H1 (cell line): ENCODE results near the gene ARHGEF28. TPM values are rescaled to one million over a fixed set of nuclear protein-coding genes. Genes with fewer than 3 reads are reported as not detected.

ENCODE experiments used
- CTCF ChIA-PET: fragments of 300-600 bp; sonication (Branson Sonifier 250); formaldehyde crosslinking; loops from one replicate; lab custom pipeline; 2021; ENCODE audit not compliant: partially characterized antibody; lab: Charles Lee
- POLR2A ChIA-PET: fragments of 300-600 bp; sonication (Branson Sonifier 250); formaldehyde crosslinking; loops from one replicate; lab custom pipeline; 2021; ENCODE audit warnings: inconsistent platforms; ENCODE audit not compliant: partially characterized antibody; lab: Charles Lee
- DNase-seq, 2 experiments: peaks; one replicate each; pipeline versions ENCODE4 v3.0.0 to v3.0.0-alpha.2; 2010 to 2022; ENCODE audit warnings: low spot score in 2 of 2, low read depth in 1 of 2, mixed read lengths in 1 of 2
- FAIRE-seq: peaks from 2 replicates; lab custom pipeline; 2011; peaks lifted over from hg19 to GRCh38; lab: Jason Lieb, UNC
- H2AFZ ChIP-seq: 2 replicates; pipeline ENCODE4 v1.8.1; 2012; ENCODE audit warnings: low read length, inconsistent platforms
- H2AK5ac ChIP-seq: 2 replicates; pipeline ENCODE4 v1.6.1; 2013; ENCODE audit warnings: low read depth, low read length
- H2BK120ac ChIP-seq: replicated peaks from 2 replicates; pipeline ENCODE3; 2013; ENCODE audit warnings: low read depth, low read length, inconsistent platforms
- H2BK12ac ChIP-seq: 2 replicates; pipeline ENCODE4 v1.6.1; 2013; ENCODE audit warnings: low read depth, low read length
- H2BK15ac ChIP-seq: 2 replicates; pipeline ENCODE4 v1.6.1; 2013; ENCODE audit warnings: low read length
- H2BK20ac ChIP-seq: 2 replicates; pipeline ENCODE4 v1.6.1; 2013; ENCODE audit warnings: low read length
- H2BK5ac ChIP-seq: 2 replicates; pipeline ENCODE4 v1.6.1; 2013; ENCODE audit warnings: low read depth, low read length
- H3K14ac ChIP-seq: 2 replicates; pipeline ENCODE4 v1.6.1; 2013; ENCODE audit warnings: inconsistent platforms; ENCODE audit not compliant: insufficient read length
- H3K18ac ChIP-seq: 2 replicates; pipeline ENCODE4 v1.6.1; 2013; ENCODE audit warnings: low read length; ENCODE audit errors: extremely low read depth
- H3K23ac ChIP-seq: 2 replicates; pipeline ENCODE4 v1.6.1; 2013; ENCODE audit warnings: inconsistent platforms; ENCODE audit not compliant: insufficient read length
- H3K23me2 ChIP-seq: 2 replicates; pipeline ENCODE4 v1.6.1; 2013; ENCODE audit warnings: low read depth, low read length
- H3K27ac ChIP-seq: 2 replicates; pipeline ENCODE4 v1.6.1; 2011; ENCODE audit warnings: low read depth, low read length, inconsistent platforms
- H3K27me3 ChIP-seq, 4 experiments: replicated peaks in 1 of 4; 1 replicate in 1 of 4; 2 replicates in 3 of 4; pipeline versions ENCODE4 v1.6.1 to v1.8.1; 2011 to 2013; ENCODE audit warnings: low read length in 3 of 4, mild to moderate bottlenecking in 3 of 4, inconsistent platforms in 2 of 4, mixed read lengths in 2 of 4, moderate library complexity in 1 of 4; ENCODE audit not compliant: control insufficient read depth in 3 of 4, insufficient read depth in 3 of 4; ENCODE audit errors: extremely low read depth in 1 of 4
- H3K36me3 ChIP-seq, 4 experiments: 2 replicates each; pipeline versions ENCODE4 v1.6.1 to v1.8.1; 2011 to 2013; ENCODE audit warnings: mild to moderate bottlenecking in 4 of 4, low read length in 3 of 4, moderate library complexity in 2 of 4, control low read depth in 1 of 4, inconsistent platforms in 1 of 4; ENCODE audit not compliant: insufficient read depth in 4 of 4, control insufficient read depth in 2 of 4
- H3K4ac ChIP-seq: replicated peaks from 2 replicates; pipeline ENCODE3; 2013; ENCODE audit warnings: low read length, low read depth, mixed read lengths, inconsistent platforms; ENCODE audit not compliant: insufficient read length
- H3K4me1 ChIP-seq, 4 experiments: replicated peaks in 1 of 4; 1 replicate in 1 of 4; 2 replicates in 3 of 4; pipeline versions ENCODE4 v1.6.1 to v1.8.1; 2011 to 2013; ENCODE audit warnings: low read length in 3 of 4, inconsistent platforms in 2 of 4, mixed read lengths in 1 of 4; ENCODE audit not compliant: insufficient read depth in 4 of 4, control insufficient read depth in 3 of 4
- H3K4me2 ChIP-seq, 2 experiments: 2 replicates each; pipeline versions ENCODE4 v1.6.1 to v1.8.1; 2011 to 2013; ENCODE audit warnings: low read depth in 2 of 2, low read length in 2 of 2, control low read depth in 1 of 2, inconsistent platforms in 1 of 2, mild to moderate bottlenecking in 1 of 2; ENCODE audit not compliant: insufficient read depth in 1 of 2
- H3K4me3 ChIP-seq, 4 experiments: fragments of 200-600, 300-600 bp in 1 of 4; sonication (generic), shearing (Covaris generic), sonication (Bioruptor Twin) in 1 of 4; 2 replicates each; pipeline versions ENCODE4 v1.5.1 to v1.8.1; 2011 to 2016; ENCODE audit warnings: low read length in 4 of 4, low read depth in 3 of 4, control low read depth in 2 of 4, inconsistent platforms in 2 of 4, mild to moderate bottlenecking in 2 of 4, mixed read lengths in 1 of 4, moderate library complexity in 1 of 4; ENCODE audit not compliant: insufficient read depth in 2 of 4; ENCODE audit errors: extremely low read depth in 1 of 4
- H3K56ac ChIP-seq: replicated peaks from 2 replicates; pipeline ENCODE3; 2013; ENCODE audit warnings: low read depth, mild to moderate bottlenecking, mixed read lengths, low read length, inconsistent platforms; ENCODE audit not compliant: insufficient read length
- H3K79me1 ChIP-seq: 2 replicates; pipeline ENCODE4 v1.6.1; 2013; ENCODE audit warnings: low read depth, low read length, control low read depth
- H3K79me2 ChIP-seq, 2 experiments: 2 replicates each; pipeline versions ENCODE4 v1.6.1 to v1.8.1; 2012 to 2013; ENCODE audit warnings: low read length in 2 of 2, mild to moderate bottlenecking in 2 of 2, inconsistent platforms in 1 of 2; ENCODE audit not compliant: insufficient read depth in 2 of 2, control insufficient read depth in 1 of 2
- H3K9ac ChIP-seq, 4 experiments: replicated peaks in 1 of 4; 1 replicate in 1 of 4; 2 replicates in 3 of 4; pipeline versions ENCODE4 v1.6.1 to v1.8.1; 2011 to 2013; ENCODE audit warnings: low read depth in 3 of 4, low read length in 3 of 4, control low read depth in 2 of 4, mild to moderate bottlenecking in 2 of 4, moderate library complexity in 2 of 4, inconsistent platforms in 1 of 4; ENCODE audit errors: extremely low read depth in 1 of 4
- H3K9me3 ChIP-seq, 2 experiments: 2 replicates each; pipeline versions ENCODE4 v1.6.1 to v1.8.1; 2012 to 2013; ENCODE audit warnings: mild to moderate bottlenecking in 2 of 2, moderate library complexity in 2 of 2, control low read depth in 1 of 2, inconsistent platforms in 1 of 2, low read depth in 1 of 2, low read length in 1 of 2, mixed read lengths in 1 of 2; ENCODE audit not compliant: insufficient read depth in 2 of 2
- H4K20me1 ChIP-seq, 2 experiments: replicated peaks in 1 of 2; 2 replicates each; pipeline versions ENCODE3 to v1.8.1; 2011 to 2013; ENCODE audit warnings: inconsistent platforms in 2 of 2, low read length in 2 of 2, mild to moderate bottlenecking in 1 of 2; ENCODE audit not compliant: insufficient read depth in 2 of 2, control insufficient read depth in 1 of 2
- H4K5ac ChIP-seq: 2 replicates; pipeline ENCODE4 v1.6.1; 2013; ENCODE audit warnings: low read length, low read depth, mixed read lengths, inconsistent platforms; ENCODE audit not compliant: insufficient read length
- H4K8ac ChIP-seq: 2 replicates; pipeline ENCODE4 v1.8.0; 2013; ENCODE audit warnings: mild to moderate bottlenecking, moderate library complexity, low read length, inconsistent platforms; ENCODE audit not compliant: insufficient read depth; ENCODE audit errors: extremely low read depth
- H4K91ac ChIP-seq: replicated peaks from 2 replicates; pipeline ENCODE3; 2013; ENCODE audit warnings: low read length, mixed read lengths, inconsistent platforms; ENCODE audit not compliant: insufficient read length
- ASH2L ChIP-seq: fragments of 200-600, 300-600 bp; sonication (generic); IDR thresholded peaks from one replicate; pipeline ENCODE4 v1.7.1; 2017; ENCODE audit warnings: low read length
- CBX5 ChIP-seq: fragments of 300-800, 300-1000 bp; sonication (generic); IDR thresholded peaks from 2 replicates; pipeline ENCODE4 v1.7.1; 2016; ENCODE audit warnings: antibody characterized with exemption, low read length, low read depth
- EGR1 ChIP-seq: IDR thresholded peaks from 2 replicates; pipeline ENCODE4 v1.6.1; 2011; ENCODE audit warnings: low read depth, low read length, borderline replicate concordance
- FOSL1 ChIP-seq: IDR thresholded peaks from 2 replicates; pipeline ENCODE4 v1.6.1; 2011; ENCODE audit warnings: mild to moderate bottlenecking, low read depth, low read length, moderate library complexity; ENCODE audit not compliant: insufficient read depth
- HDAC2 ChIP-seq, 2 experiments: fragments of 300-600 bp in 1 of 2; sonication (generic) in 1 of 2; IDR thresholded peaks; 2 replicates each; pipeline ENCODE4 v1.6.1; 2011 to 2012; ENCODE audit warnings: low read depth in 2 of 2, low read length in 2 of 2, mild to moderate bottlenecking in 2 of 2, moderate library complexity in 2 of 2, borderline replicate concordance in 1 of 2, inconsistent platforms in 1 of 2
- KDM5A ChIP-seq: fragments of 200-600 bp; IDR thresholded peaks from 2 replicates; pipeline ENCODE4 v1.7.1; 2012; ENCODE audit warnings: mild to moderate bottlenecking, low read length, inconsistent platforms, mixed read lengths
- POU5F1 ChIP-seq: IDR thresholded peaks from 2 replicates; pipeline ENCODE4 v1.6.1; 2011; ENCODE audit warnings: low read depth, mild to moderate bottlenecking, low read length, moderate library complexity
- RFX5 ChIP-seq: IDR thresholded peaks from 2 replicates; pipeline ENCODE4 v1.6.1; 2011; ENCODE audit warnings: low read depth, low read length, improper control_type of control experiment, borderline replicate concordance
- ZNF274 ChIP-seq: IDR thresholded peaks from 2 replicates; pipeline ENCODE4 v1.7.0; 2012; ENCODE audit warnings: low read length, borderline replicate concordance; ENCODE audit errors: extremely low read depth
- WGBS, 2 experiments: shearing (Covaris generic) in 1 of 2; methylation state at CpG; one replicate each; pipeline versions ENCODE4 v1.1.6 to v1.1.7; 2013 to 2015; ENCODE audit warnings: low lambda C conversion rate in 2 of 2, mixed read lengths in 2 of 2, inconsistent platforms in 1 of 2, low coverage in 1 of 2, missing lambda C conversion rate in 1 of 2; ENCODE audit not compliant: insufficient replicate concordance in 2 of 2, insufficient coverage in 1 of 2, insufficient read length in 1 of 2; ENCODE audit errors: extremely low coverage in 1 of 2, missing lambda C conversion rate in 1 of 2; 5-methylcytosine and 5-hydroxymethylcytosine counted together
- polyA plus RNA-seq, 7 experiments: library from polyadenylated mRNA; depleted of rRNA in 3 of 7; stranded (reverse) in 5 of 7; unstranded in 2 of 7; fragments of >200 nt in 5 of 7; fragments of 200-250 nt in 2 of 7; gene quantifications; 1 replicate in 5 of 7; 2 replicates in 1 of 7; 4 replicates in 1 of 7; pipeline versions ENCODE4 v1.2.1 to v1.2.3, GENCODE V29; 2011 to 2013; ENCODE audit warnings: missing spikeins in 2 of 7, mixed read lengths in 2 of 7
- total RNA-seq: library from RNA; stranded (reverse); fragmentation: NEBNext Ultra II Directional; extraction: Animal tissue kit (Norgen Biotek cat#: 25700); gene quantifications from 2 replicates; pipeline ENCODE4 v1.2.1, GENCODE V29; 2021
- TF ChIP-seq, protein P1 (sequence below), 3 experiments: IDR thresholded peaks; 1 replicate in 2 of 3; 2 replicates in 1 of 3; pipeline versions ENCODE4 v1.5.1 to v1.6.1; 2011; ENCODE audit warnings: low read length in 3 of 3, mild to moderate bottlenecking in 3 of 3, inconsistent platforms in 2 of 3, low read depth in 1 of 3, moderate library complexity in 1 of 3; ENCODE audit not compliant: insufficient read depth in 1 of 3; ENCODE audit errors: control extremely low read depth in 1 of 3

The ARHGEF28 gene
- total and polyA plus RNA-seq, 2 of the 8 experiments (the other 6 are each of a cell fraction or from before 2014, with no cell fraction given), result 0.33 to 1.0 TPM

DNA sequence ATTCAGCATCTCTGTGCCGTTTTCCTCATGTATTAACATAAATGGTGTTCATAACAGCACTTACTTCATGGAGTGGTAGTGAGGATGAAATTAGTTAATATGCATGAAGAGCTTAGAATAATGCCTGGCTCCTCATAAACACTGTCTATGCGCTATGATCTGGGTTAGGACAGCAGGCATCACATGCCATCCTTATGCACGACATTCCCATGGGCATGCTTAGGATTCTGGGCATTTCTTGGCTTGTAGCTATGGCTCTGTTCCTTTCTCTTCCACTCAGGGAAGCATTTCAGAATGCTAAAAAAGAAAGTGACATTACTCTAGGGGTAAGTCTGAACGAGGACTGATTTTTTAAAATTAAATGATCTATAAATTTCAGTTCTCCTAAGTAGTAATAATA is 349.8 kb downstream of the ARHGEF28 start:
- DNase-seq (no peak), FAIRE-seq (no peak)
- Histone ChIP-seq H2BK15ac (no peak overlapping the region), H3K23ac (no peak overlapping the region), H3K9ac (no peak overlapping the region), H4K8ac (no peak overlapping the region), H2AFZ (no peak overlapping the region), H3K4ac (no peak overlapping the region), H3K23me2 (no peaks in the 10 kb centered on the region), H3K36me3 (no peaks in the 10 kb centered on the region), H4K20me1 (no peaks in the 10 kb centered on the region), H2BK5ac (no peak overlapping the region), H4K91ac (no peak overlapping the region), H4K5ac (no peak overlapping the region), H3K56ac (no peak overlapping the region), H2AK5ac (no peak overlapping the region), H3K79me1 (no peaks in the 10 kb centered on the region; the same call in 1 of the 2 replicates), H3K27ac (no peak overlapping the region), H2BK12ac (no peak overlapping the region), H3K4me2 (no peak overlapping the region), H3K18ac (no peak overlapping the region), H3K9me3 (no peaks in the 10 kb centered on the region), H3K4me1 (no peaks in the 10 kb centered on the region), H3K14ac (no peak overlapping the region), H3K4me3 (no peak overlapping the region), H2BK120ac (no peak overlapping the region), H3K79me2 (no peaks in the 10 kb centered on the region), H3K27me3 (no peaks in the 10 kb centered on the region), H2BK20ac (no peak overlapping the region)
- TF ChIP-seq RFX5 (no peak), FOSL1 (no peak), ZNF274 (no peak), CBX5 (no peak), ASH2L (no peak), POU5F1 (no peak), HDAC2 (IDR thresholded peaks at IDR 0.05; ENCODE audit: borderline replicate concordance in 1 of 2, low read depth in 2 of 2, low read length in 2 of 2) (no peak), KDM5A (no peak), EGR1 (no peak)
- TF ChIP-seq, protein P1, sequence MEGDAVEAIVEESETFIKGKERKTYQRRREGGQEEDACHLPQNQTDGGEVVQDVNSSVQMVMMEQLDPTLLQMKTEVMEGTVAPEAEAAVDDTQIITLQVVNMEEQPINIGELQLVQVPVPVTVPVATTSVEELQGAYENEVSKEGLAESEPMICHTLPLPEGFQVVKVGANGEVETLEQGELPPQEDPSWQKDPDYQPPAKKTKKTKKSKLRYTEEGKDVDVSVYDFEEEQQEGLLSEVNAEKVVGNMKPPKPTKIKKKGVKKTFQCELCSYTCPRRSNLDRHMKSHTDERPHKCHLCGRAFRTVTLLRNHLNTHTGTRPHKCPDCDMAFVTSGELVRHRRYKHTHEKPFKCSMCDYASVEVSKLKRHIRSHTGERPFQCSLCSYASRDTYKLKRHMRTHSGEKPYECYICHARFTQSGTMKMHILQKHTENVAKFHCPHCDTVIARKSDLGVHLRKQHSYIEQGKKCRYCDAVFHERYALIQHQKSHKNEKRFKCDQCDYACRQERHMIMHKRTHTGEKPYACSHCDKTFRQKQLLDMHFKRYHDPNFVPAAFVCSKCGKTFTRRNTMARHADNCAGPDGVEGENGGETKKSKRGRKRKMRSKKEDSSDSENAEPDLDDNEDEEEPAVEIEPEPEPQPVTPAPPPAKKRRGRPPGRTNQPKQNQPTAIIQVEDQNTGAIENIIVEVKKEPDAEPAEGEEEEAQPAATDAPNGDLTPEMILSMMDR (IDR thresholded peaks at IDR 0.05; ENCODE audit: control extremely low read depth in 1 of 3, insufficient read depth in 1 of 3, low read depth in 1 of 3, low read length in 3 of 3), result no peak
- CTCF ChIA-PET, result interaction anchor here (1.5 to 3.1 kb wide), 2 partner anchors 11 to 30 kb away, joined by 3 to 11 read pairs; no protein-coding TSS in a partner anchor
- 91% methylated on average over 4 of the region's 4 CpGs; no CpG with 5 or more reads in 1 of the 2 experiments for WGBS, 2 experiments
- POLR2A ChIA-PET, result no interaction called here
